CD14-positive monocyte (primary cell): ENCODE data around the gene PDAP1. TPM values are rescaled to one million over a fixed set of nuclear protein-coding genes. Genes with fewer than 3 reads are reported as not detected.

Source experiments
- DNase-seq, 3 donors: peaks; one replicate each; pipeline ENCODE4 v3.0.0-alpha.2; 2011 to 2022
- H2AFZ ChIP-seq: 2 replicates; pipeline ENCODE4 v1.6.0; 2012; ENCODE audit warnings: mild to moderate bottlenecking, low read depth, low read length, inconsistent platforms; ENCODE audit not compliant: insufficient read depth, poor library complexity, severe bottlenecking
- H3K27ac ChIP-seq, 2 donors: 1 replicate in 1 of 2; 2 replicates in 1 of 2; pipeline ENCODE4 v1.5.1; 2012 to 2013; ENCODE audit warnings: low read length in 2 of 2, control low read depth in 1 of 2, inconsistent platforms in 1 of 2, low read depth in 1 of 2, mild to moderate bottlenecking in 1 of 2
- H3K27me3 ChIP-seq, 2 donors: one replicate each; pipeline versions ENCODE4 v1.6.0 to v1.6.1; 2011 to 2013; ENCODE audit warnings: low read length in 2 of 2; ENCODE audit not compliant: control insufficient read depth in 2 of 2, insufficient read depth in 2 of 2
- H3K36me3 ChIP-seq, 2 donors: replicated peaks in 1 of 2; 1 replicate in 1 of 2; 2 replicates in 1 of 2; pipeline versions ENCODE4 v1.5.1 to v1.6.1; 2012 to 2013; ENCODE audit warnings: low read length in 2 of 2, control low read depth in 1 of 2, inconsistent platforms in 1 of 2, mild to moderate bottlenecking in 1 of 2; ENCODE audit not compliant: insufficient read depth in 2 of 2, control insufficient read depth in 1 of 2
- H3K4me1 ChIP-seq, 2 donors: 1 replicate in 1 of 2; 2 replicates in 1 of 2; pipeline versions ENCODE4 v1.5.1 to v1.6.1; 2012 to 2013; ENCODE audit warnings: low read length in 2 of 2, control low read depth in 1 of 2, inconsistent platforms in 1 of 2, mild to moderate bottlenecking in 1 of 2, moderate library complexity in 1 of 2; ENCODE audit not compliant: insufficient read depth in 2 of 2, control insufficient read depth in 1 of 2
- H3K4me2 ChIP-seq: replicated peaks from 2 replicates; pipeline ENCODE3; 2012; ENCODE audit warnings: low read length, moderate library complexity, mild to moderate bottlenecking; ENCODE audit not compliant: poor library complexity, severe bottlenecking; ENCODE audit errors: extremely low read depth
- H3K4me3 ChIP-seq, 3 experiments: fragments of 200-600 bp in 1 of 3; sonication (generic) in 1 of 3; replicated peaks in 1 of 3; 1 replicate in 2 of 3; 2 replicates in 1 of 3; pipeline ENCODE4 v1.5.1; 2011 to 2013; ENCODE audit warnings: low read length in 3 of 3, mild to moderate bottlenecking in 3 of 3, control low read depth in 2 of 3, low read depth in 2 of 3, inconsistent platforms in 1 of 3, moderate library complexity in 1 of 3
- H3K79me2 ChIP-seq: 2 replicates; pipeline ENCODE4 v1.6.0; 2012; ENCODE audit warnings: mild to moderate bottlenecking, control low read depth, inconsistent platforms, low read length, moderate library complexity; ENCODE audit not compliant: insufficient read depth
- H3K9ac ChIP-seq: 2 replicates; pipeline ENCODE4 v1.6.0; 2017; ENCODE audit warnings: low read length, mild to moderate bottlenecking; ENCODE audit not compliant: insufficient read depth, poor library complexity, severe bottlenecking
- H3K9me3 ChIP-seq, 2 donors: replicated peaks in 1 of 2; 1 replicate in 1 of 2; 2 replicates in 1 of 2; pipeline versions ENCODE4 v1.5.1 to v1.6.1; 2012 to 2013; ENCODE audit warnings: low read length in 2 of 2, control low read depth in 1 of 2; ENCODE audit not compliant: control insufficient read depth in 1 of 2, insufficient read depth in 1 of 2
- H4K20me1 ChIP-seq: 2 replicates; pipeline ENCODE4 v1.6.0; 2012; ENCODE audit warnings: mild to moderate bottlenecking, low read length, control low read depth, moderate library complexity; ENCODE audit not compliant: insufficient read depth
- H3K27ac Mint-ChIP-seq, 7 donors: one replicate each; pipeline ENCODE4 v1.8.0; 2020; ENCODE audit warnings: mild to moderate bottlenecking in 7 of 7, mixed read lengths in 7 of 7, moderate library complexity in 6 of 7, inconsistent platforms in 2 of 7
- H3K27me3 Mint-ChIP-seq, 3 donors: one replicate each; pipeline ENCODE4 v1.8.0; 2021 to 2022; ENCODE audit warnings: low read depth in 3 of 3, mild to moderate bottlenecking in 3 of 3, mixed read lengths in 3 of 3, moderate library complexity in 3 of 3, inconsistent platforms in 1 of 3
- H3K36me3 Mint-ChIP-seq, 2 donors: one replicate each; pipeline ENCODE4 v1.8.0; 2020; ENCODE audit warnings: mixed read lengths in 2 of 2, inconsistent platforms in 1 of 2, mild to moderate bottlenecking in 1 of 2
- H3K4me1 Mint-ChIP-seq: one replicate; pipeline ENCODE4 v1.8.0; 2020; ENCODE audit warnings: mild to moderate bottlenecking, mixed read lengths
- H3K4me3 Mint-ChIP-seq, 2 donors: one replicate each; pipeline ENCODE4 v1.8.0; 2020; ENCODE audit warnings: mild to moderate bottlenecking in 2 of 2, mixed read lengths in 2 of 2, moderate library complexity in 1 of 2
- H3K9me3 Mint-ChIP-seq, 7 donors: one replicate each; pipeline ENCODE4 v1.8.0; 2020 to 2022; ENCODE audit warnings: mixed read lengths in 7 of 7, mild to moderate bottlenecking in 6 of 7, moderate library complexity in 6 of 7, inconsistent platforms in 2 of 7
- WGBS: methylation state at CpG from one replicate; pipeline ENCODE4 v1.1.5; 2013; ENCODE audit warnings: missing lambda C conversion rate; ENCODE audit not compliant: insufficient coverage; 5-methylcytosine and 5-hydroxymethylcytosine counted together
- intact Hi-C, 2 donors: fragments of 100-400 bp; cut with micrococcal nuclease; formaldehyde crosslinking; loops; one replicate each; pipeline versions ENCODE4 v1.15.0 to v1.15.1; 2023
- polyA plus RNA-seq, 3 donors: library from polyadenylated mRNA; depleted of rRNA in 1 of 3; unstranded in 2 of 3; stranded (reverse) in 1 of 3; fragments of 300-500 nt in 2 of 3; fragments of >200 nt in 1 of 3; fragmentation: Illumina TruSeq in 2 of 3; gene quantifications; 1 replicate in 2 of 3; 2 replicates in 1 of 3; pipeline ENCODE4 v1.2.3, GENCODE V29; 2012 to 2021
- TF ChIP-seq, protein P1 (sequence below): fragments of 200-600 bp; IDR thresholded peaks from one replicate; pipeline ENCODE4 v1.8.0; 2022; ENCODE audit warnings: antibody characterized with exemption, mild to moderate bottlenecking

PDAP1 gene
- polyA plus RNA-seq, 3 donors: 9.8 to 43.3 (median 16.2) TPM

DNA sequence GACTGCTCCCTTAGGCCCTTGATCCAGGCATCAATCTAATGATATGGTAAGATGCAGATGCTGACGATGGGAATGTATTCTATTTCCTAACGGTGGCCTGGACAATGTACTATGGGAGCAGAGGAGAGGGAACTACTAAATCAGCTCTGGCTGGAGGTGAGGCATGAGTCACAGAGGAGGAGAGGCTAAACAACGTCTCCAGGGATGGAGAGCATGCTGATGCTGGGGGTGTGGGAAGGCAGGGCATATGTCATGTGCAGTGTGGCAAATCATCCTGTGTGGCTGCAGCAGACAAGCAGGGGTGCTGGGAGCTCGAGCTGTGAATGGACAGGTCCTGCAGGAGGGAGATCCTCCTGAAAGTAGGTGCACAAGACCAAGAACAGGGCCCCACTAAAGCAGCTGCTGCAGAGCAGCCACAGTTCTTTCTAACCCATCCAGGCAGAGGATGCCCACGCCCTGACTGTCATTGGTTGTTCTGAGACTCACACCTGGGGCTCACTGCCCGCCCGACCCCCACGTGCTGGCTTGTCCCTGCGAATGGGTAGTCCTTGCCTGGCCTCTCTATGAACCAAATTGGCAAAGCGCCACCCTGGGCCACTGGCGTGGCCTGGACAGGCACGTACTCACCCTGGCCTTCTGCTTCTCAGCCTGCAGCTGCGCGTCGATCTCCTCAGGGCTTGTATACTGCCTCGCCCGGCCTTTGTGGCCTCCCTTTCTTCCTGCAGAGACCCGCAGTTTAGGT is 4.0 kb downstream of the PDAP1 start:
- Histone ChIP-seq H3K4me1 (peaks cover 17 to 22% of the 10 kb centered on the region in 2 donors), H2AFZ (no peak overlapping the region), H3K27me3 (no peaks in the 10 kb centered on the region), H4K20me1 (peaks cover 80% of the 10 kb centered on the region), H3K36me3 (peaks cover 32 to 54% of the 10 kb centered on the region in 2 donors), H3K4me3 (no peak overlapping the region), H3K9ac (no peak overlapping the region), H3K79me2 (peaks cover 60% of the 10 kb centered on the region), H3K4me2 (no peak overlapping the region), H3K27ac (no peak overlapping the region), H3K9me3 (no peaks in the 10 kb centered on the region)
- no peaks in the 10 kb centered on the region for H3K9me3 Mint-ChIP-seq
- H3K36me3 Mint-ChIP-seq: peaks cover 34 to 44% of the 10 kb centered on the region in 2 donors
- peaks cover 20% of the 10 kb centered on the region for H3K4me1 Mint-ChIP-seq
- TF ChIP-seq, protein P1, sequence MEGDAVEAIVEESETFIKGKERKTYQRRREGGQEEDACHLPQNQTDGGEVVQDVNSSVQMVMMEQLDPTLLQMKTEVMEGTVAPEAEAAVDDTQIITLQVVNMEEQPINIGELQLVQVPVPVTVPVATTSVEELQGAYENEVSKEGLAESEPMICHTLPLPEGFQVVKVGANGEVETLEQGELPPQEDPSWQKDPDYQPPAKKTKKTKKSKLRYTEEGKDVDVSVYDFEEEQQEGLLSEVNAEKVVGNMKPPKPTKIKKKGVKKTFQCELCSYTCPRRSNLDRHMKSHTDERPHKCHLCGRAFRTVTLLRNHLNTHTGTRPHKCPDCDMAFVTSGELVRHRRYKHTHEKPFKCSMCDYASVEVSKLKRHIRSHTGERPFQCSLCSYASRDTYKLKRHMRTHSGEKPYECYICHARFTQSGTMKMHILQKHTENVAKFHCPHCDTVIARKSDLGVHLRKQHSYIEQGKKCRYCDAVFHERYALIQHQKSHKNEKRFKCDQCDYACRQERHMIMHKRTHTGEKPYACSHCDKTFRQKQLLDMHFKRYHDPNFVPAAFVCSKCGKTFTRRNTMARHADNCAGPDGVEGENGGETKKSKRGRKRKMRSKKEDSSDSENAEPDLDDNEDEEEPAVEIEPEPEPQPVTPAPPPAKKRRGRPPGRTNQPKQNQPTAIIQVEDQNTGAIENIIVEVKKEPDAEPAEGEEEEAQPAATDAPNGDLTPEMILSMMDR: no peak
- intact Hi-C loops: loop anchor here in 1 of 2 donors (10.0 kb wide), 1 partner anchor 100 kb away; the partner anchor contains the start of genes ZKSCAN5 and ZNF394
- H3K27ac Mint-ChIP-seq: peak overlapping the region in 3 of 7 donors; percentile 17 to 48 (median 42)
- H3K27me3 Mint-ChIP-seq: peaks cover 0 to 2% (median 2%) of the 10 kb centered on the region in 3 donors
- H3K4me3 Mint-ChIP-seq: no peak overlapping the region
- no peak for DNase-seq
- 97% methylated on average over 18 of the region's 18 CpGs for WGBS

DNA sequence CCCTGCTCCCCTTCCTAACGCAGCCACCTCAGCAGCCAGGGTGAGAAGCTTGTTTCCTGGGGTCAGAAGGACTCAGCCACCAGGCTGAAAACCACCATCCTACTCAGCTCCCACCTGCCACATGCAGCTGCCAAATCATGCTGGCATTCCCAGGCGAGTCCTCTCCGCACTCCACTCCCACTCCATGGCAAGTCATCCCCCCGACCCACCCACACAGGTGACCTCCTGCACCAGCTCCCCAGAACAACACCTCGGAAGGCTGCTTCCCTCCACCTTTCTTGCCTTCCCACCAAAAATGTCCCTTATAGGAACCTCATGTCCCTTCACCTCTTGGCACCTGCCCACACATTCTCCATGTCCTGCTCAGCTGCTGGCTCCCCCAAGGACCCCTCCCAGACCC is 4.6 kb downstream of the PDAP1 start:
- Histone ChIP-seq H4K20me1 (peaks cover 84% of the 10 kb centered on the region), H3K9me3 (no peaks in the 10 kb centered on the region), H3K79me2 (peaks cover 54% of the 10 kb centered on the region), H3K9ac (no peak overlapping the region), H2AFZ (no peak overlapping the region), H3K27ac (no peak overlapping the region), H3K36me3 (peaks cover 32 to 54% of the 10 kb centered on the region in 2 donors), H3K4me2 (no peak overlapping the region), H3K4me3 (no peak overlapping the region), H3K27me3 (no peaks in the 10 kb centered on the region), H3K4me1 (peaks cover 15 to 20% of the 10 kb centered on the region in 2 donors)
- TF ChIP-seq, protein P1: no peak
- Mint-ChIP-seq H3K4me1 (peaks cover 22% of the 10 kb centered on the region), H3K36me3 (peaks cover 34 to 45% of the 10 kb centered on the region in 2 donors), H3K4me3 (no peak overlapping the region), H3K27ac (peak overlapping the region in 1 of 7 donors; percentile 53), H3K27me3 (peaks cover 0 to 2% (median 2%) of the 10 kb centered on the region in 3 donors), H3K9me3 (peaks cover 0 to 2% (median 0%) of the 10 kb centered on the region in 7 donors)
- DNase-seq: no peak
- 95% methylated on average over 5 of the region's 5 CpGs for WGBS
- intact Hi-C loops: loop anchor here in 1 of 2 donors (10.0 kb wide), 1 partner anchor 101 kb away; the partner anchor contains the start of genes ZKSCAN5 and ZNF394
